Superior temporal gyrus (tissue), 1 donor: ENCODE measurements around the gene PLCD1.
"Not testable (repeated sequence)": the region's sequence is repeated elsewhere in the genome, so short reads cannot be mapped to it uniquely, and the experiment has no call there.

Source experiments
- DNase-seq: peaks from one replicate; pipeline ENCODE4 v3.0.0-alpha.2; 2016; ENCODE audit errors: extremely low spot score

Gene PLCD1

GRCh38 chr3:38000242-38000916 is 29.1 kb downstream of the PLCD1 start:
- DNase-seq: no peak

GRCh38 chr3:37999836-38000235 is 29.6 kb downstream of the PLCD1 start:
- DNase-seq: no peak

- no peak for DNase-seq
Observed at GRCh38 chr3:37997791-37998370, 31.6 kb downstream of the PLCD1 start.

- DNase-seq: no peak
Observed at GRCh38 chr3:37997342-37997741, 32.1 kb downstream of the PLCD1 start.

GRCh38 chr3:37996785-37997301 is 32.6 kb downstream of the PLCD1 start:
- DNase-seq: peak; percentile 75

GRCh38 chr3:37995652-37996641 is 33.5 kb downstream of the PLCD1 start:
- peak; percentile 51 for DNase-seq

GRCh38 chr3:37994639-37994972 is 34.8 kb downstream of the PLCD1 start:
- DNase-seq: no peak

- peak; percentile 44 for DNase-seq
Observed at GRCh38 chr3:37993820-37994638, 35.4 kb downstream of the PLCD1 start.

- no peak for DNase-seq
Observed at GRCh38 chr3:37993460-37993819, 36.0 kb downstream of the PLCD1 start.

GRCh38 chr3:37993067-37993455 is 36.4 kb downstream of the PLCD1 start:
- DNase-seq: no peak

GRCh38 chr3:37992271-37993066 is 37.0 kb downstream of the PLCD1 start:
- DNase-seq: no peak

- DNase-seq: no peak
Observed at GRCh38 chr3:37991823-37992222, 37.6 kb downstream of the PLCD1 start.

GRCh38 chr3:37991109-37991508 is 38.3 kb downstream of the PLCD1 start:
- no peak for DNase-seq

GRCh38 chr3:37990527-37990926 is 38.9 kb downstream of the PLCD1 start, which contains the start of gene VILL:
Gene VILL (plus strand): TSS chr3:37990786. CDS start chr3:37993673, 2,887 bp downstream.
- no peak for DNase-seq

- no peak for DNase-seq
Observed at GRCh38 chr3:37989821-37990480, 39.5 kb downstream of the PLCD1 start.

- DNase-seq: no peak
Observed at GRCh38 chr3:37988931-37989525, 40.4 kb downstream of the PLCD1 start.

- DNase-seq: not testable (repeated sequence)
Observed at GRCh38 chr3:37988376-37988775, 41.1 kb downstream of the PLCD1 start.

- DNase-seq: no peak
Observed at GRCh38 chr3:37987751-37988179, 41.7 kb downstream of the PLCD1 start.

- no peak for DNase-seq
Observed at GRCh38 chr3:37987315-37987697, 42.1 kb downstream of the PLCD1 start.
